ENCODE data around the gene AP1B1. TPM values are rescaled to one million over a fixed set of nuclear protein-coding genes. Genes with fewer than 3 reads are reported as not detected.
A peak's percentile ranks its signal among the peaks of the same experiment; 100 is the strongest.

AP1B1 gene
- total and polyA plus RNA-seq, 2 donors from 2014 or later, result 50.5 to 82.9 TPM

DNA sequence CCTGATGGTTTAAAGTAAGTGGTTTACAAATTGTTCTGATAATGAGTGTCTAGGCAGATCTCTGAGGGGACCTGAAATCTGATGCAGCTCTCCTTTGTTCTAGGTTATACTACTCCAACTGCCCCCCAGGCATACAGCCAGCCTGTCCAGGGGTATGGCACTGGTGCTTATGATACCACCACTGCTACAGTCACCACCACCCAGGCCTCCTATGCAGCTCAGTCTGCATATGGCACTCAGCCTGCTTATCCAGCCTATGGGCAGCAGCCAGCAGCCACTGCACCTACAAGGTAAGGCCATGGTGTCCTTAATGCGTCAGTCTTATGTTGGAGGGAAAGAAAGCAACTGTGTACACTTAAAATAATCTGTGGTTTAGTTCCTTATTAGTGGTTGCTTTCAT lies 110.4 kb downstream of the AP1B1 start:
- H3K4me3 ChIP-seq (ENCODE audit: low read length in 3 of 3), result no peak overlapping the region
- no peak for DNase-seq
- H3K9ac ChIP-seq (ENCODE audit: low read length in 3 of 3), result no peak overlapping the region
- H3K36me3 ChIP-seq (ENCODE audit: control insufficient read depth in 2 of 3, insufficient read depth in 3 of 3, low read length in 3 of 3), result peaks cover 15 to 47% (median 33%) of the 10 kb centered on the region in 3 donors
- H3K4me1 ChIP-seq (ENCODE audit: control insufficient read depth in 2 of 3, insufficient read depth in 2 of 3, low read depth in 1 of 3, low read length in 3 of 3), result peaks cover 2 to 30% (median 23%) of the 10 kb centered on the region in 3 donors
- H3K9me3 ChIP-seq (ENCODE audit: control insufficient read depth in 2 of 3, insufficient read depth in 1 of 3, low read length in 3 of 3), result no peaks in the 10 kb centered on the region
- no peak overlapping the region for H3K27ac ChIP-seq (ENCODE audit: low read depth in 2 of 2, low read length in 2 of 2)
- FAIRE-seq, result no peak
- no peaks in the 10 kb centered on the region for H3K27me3 ChIP-seq (ENCODE audit: control insufficient read depth, insufficient read depth, low read length)
- TF ChIP-seq, protein P1, sequence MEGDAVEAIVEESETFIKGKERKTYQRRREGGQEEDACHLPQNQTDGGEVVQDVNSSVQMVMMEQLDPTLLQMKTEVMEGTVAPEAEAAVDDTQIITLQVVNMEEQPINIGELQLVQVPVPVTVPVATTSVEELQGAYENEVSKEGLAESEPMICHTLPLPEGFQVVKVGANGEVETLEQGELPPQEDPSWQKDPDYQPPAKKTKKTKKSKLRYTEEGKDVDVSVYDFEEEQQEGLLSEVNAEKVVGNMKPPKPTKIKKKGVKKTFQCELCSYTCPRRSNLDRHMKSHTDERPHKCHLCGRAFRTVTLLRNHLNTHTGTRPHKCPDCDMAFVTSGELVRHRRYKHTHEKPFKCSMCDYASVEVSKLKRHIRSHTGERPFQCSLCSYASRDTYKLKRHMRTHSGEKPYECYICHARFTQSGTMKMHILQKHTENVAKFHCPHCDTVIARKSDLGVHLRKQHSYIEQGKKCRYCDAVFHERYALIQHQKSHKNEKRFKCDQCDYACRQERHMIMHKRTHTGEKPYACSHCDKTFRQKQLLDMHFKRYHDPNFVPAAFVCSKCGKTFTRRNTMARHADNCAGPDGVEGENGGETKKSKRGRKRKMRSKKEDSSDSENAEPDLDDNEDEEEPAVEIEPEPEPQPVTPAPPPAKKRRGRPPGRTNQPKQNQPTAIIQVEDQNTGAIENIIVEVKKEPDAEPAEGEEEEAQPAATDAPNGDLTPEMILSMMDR (IDR thresholded peaks at IDR 0.05; ENCODE audit: borderline replicate concordance, extremely low read depth, insufficient read depth), result no peak
- intact Hi-C loops (cut with DNase I), result no loop called here

Small RNAs within 50 kb of the gene (microRNA-seq; reads per million reads assigned to microRNA genes)
- gene MIR3653, result 8.1 reads per million, percentile 17 among the genes with 10 or more reads in this experiment

Other genes starting within 250 kb of the AP1B1 start
- 9.6 TPM for gene EMID1, start 182.7 kb downstream of the AP1B1 start, total RNA-seq
- gene EMID1, start 182.7 kb downstream of the AP1B1 start, polyA plus RNA-seq (ENCODE audit: insufficient read depth, low read depth, low replicate concordance), result 25.5 TPM
- gene RHBDD3, start 120.6 kb downstream of the AP1B1 start, total RNA-seq, result 19.2 TPM
- 26.3 TPM for gene RHBDD3, start 120.6 kb downstream of the AP1B1 start, polyA plus RNA-seq (ENCODE audit: insufficient read depth, low read depth, low replicate concordance)
- gene EWSR1, start 120.3 kb downstream of the AP1B1 start, total RNA-seq, result 214 TPM
- 124 TPM for gene EWSR1, start 120.3 kb downstream of the AP1B1 start, polyA plus RNA-seq (ENCODE audit: insufficient read depth, low read depth, low replicate concordance)
- gene GAS2L1, start 81.9 kb downstream of the AP1B1 start, total RNA-seq, result 27.2 TPM
- 24.2 TPM for gene GAS2L1, start 81.9 kb downstream of the AP1B1 start, polyA plus RNA-seq (ENCODE audit: insufficient read depth, low read depth, low replicate concordance)
- 1.2 TPM for gene RASL10A, start 72.9 kb downstream of the AP1B1 start, total RNA-seq
- gene RASL10A, start 72.9 kb downstream of the AP1B1 start, polyA plus RNA-seq (ENCODE audit: insufficient read depth, low read depth, low replicate concordance), result 0.73 TPM
- not detected for gene RFPL1, start 50.0 kb upstream of the AP1B1 start, total RNA-seq
- not detected for gene RFPL1, start 50.0 kb upstream of the AP1B1 start, polyA plus RNA-seq (ENCODE audit: insufficient read depth, low read depth, low replicate concordance)
- 0.60 TPM for gene NEFH, start 91.6 kb upstream of the AP1B1 start, total RNA-seq
- gene NEFH, start 91.6 kb upstream of the AP1B1 start, polyA plus RNA-seq (ENCODE audit: insufficient read depth, low read depth, low replicate concordance), result 1.7 TPM
- 37.9 TPM for gene THOC5, start 165.2 kb upstream of the AP1B1 start, total RNA-seq
- gene THOC5, start 165.2 kb upstream of the AP1B1 start, polyA plus RNA-seq (ENCODE audit: insufficient read depth, low read depth, low replicate concordance), result 23.1 TPM
- 48.8 TPM for gene NIPSNAP1, start 192.5 kb upstream of the AP1B1 start, total RNA-seq
- gene NIPSNAP1, start 192.5 kb upstream of the AP1B1 start, polyA plus RNA-seq (ENCODE audit: insufficient read depth, low read depth, low replicate concordance), result 136 TPM
- gene NF2, start 215.1 kb upstream of the AP1B1 start, total RNA-seq, result 60.6 TPM
- gene NF2, start 215.1 kb upstream of the AP1B1 start, polyA plus RNA-seq (ENCODE audit: insufficient read depth, low read depth, low replicate concordance), result 15.4 TPM